ENCODE results near the gene TNFRSF1A. TPM values are rescaled to one million over a fixed set of nuclear protein-coding genes. Genes with fewer than 3 reads are reported as not detected.

TNFRSF1A gene
- total and polyA plus RNA-seq, 2 of the 13 experiments (the other 11 are each of a cell fraction or from before 2014, with no cell fraction given) = 41.5 to 61.2 TPM

DNA sequence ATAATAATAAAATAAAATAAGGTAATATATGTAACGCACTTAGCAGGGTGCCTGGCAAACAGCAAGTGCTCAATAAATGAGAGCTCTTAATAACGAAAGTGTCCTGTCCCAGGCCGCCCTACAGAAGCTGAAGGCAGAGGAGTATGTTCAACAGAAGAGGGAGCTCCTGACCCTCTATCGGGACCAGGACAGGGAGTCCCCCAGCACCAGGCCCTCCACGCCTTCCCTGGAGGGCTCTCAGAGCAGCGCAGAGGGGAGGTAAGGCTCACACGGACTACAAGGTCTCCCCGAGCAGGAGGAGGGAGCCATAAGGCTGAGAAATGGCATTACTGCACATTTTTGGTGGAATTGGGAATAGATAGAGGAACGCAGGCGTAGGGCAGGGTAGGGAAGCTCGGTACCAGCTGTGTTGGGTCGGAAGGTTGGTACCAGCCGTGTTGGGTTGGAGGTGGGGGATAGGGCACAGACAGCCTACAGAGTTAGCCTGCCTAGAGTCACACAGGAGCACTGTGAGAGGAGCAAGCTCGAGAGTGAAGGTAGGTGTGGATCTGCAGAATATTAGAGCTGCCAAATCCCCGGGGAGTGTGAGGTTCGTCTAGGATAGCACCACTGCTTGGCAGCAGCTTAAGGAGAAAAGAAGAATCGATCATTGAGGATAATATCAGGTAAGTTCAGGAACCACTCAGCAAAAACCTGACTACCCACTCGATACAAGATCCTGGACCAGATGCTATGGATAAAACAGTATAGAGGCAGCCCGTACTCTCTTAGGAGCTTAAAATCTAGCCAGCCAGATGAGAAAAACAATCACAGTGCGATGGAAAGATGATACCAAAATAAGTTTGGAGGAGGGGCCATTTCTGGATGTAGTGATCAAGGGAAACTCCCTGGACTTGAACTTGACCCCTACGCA lies 15.3 kb downstream of the TNFRSF1A start (continued):
- no peak for TF ChIP-seq CHD2 (IDR thresholded peaks at IDR 0.05; ENCODE audit: low read depth, low read length)
- TF ChIP-seq ZKSCAN8 (CRISPR knock-in tag; IDR thresholded peaks at IDR 0.05; ENCODE audit: borderline replicate concordance) = peak; percentile 42; the same call in 1 of the 2 replicates
- no peak for TF ChIP-seq CBX1 (IDR thresholded peaks at IDR 0.05; ENCODE audit: low read depth)
- TF ChIP-seq ZSCAN20 (CRISPR knock-in tag; IDR thresholded peaks at IDR 0.05; ENCODE audit: borderline replicate concordance) = no peak
- 0 out of 2 replicates have a peak, but pooled peaks have one; percentile 16 for TF ChIP-seq BORCS8-MEF2B (CRISPR knock-in tag; IDR thresholded peaks at IDR 0.05)
- TF ChIP-seq, protein P1, sequence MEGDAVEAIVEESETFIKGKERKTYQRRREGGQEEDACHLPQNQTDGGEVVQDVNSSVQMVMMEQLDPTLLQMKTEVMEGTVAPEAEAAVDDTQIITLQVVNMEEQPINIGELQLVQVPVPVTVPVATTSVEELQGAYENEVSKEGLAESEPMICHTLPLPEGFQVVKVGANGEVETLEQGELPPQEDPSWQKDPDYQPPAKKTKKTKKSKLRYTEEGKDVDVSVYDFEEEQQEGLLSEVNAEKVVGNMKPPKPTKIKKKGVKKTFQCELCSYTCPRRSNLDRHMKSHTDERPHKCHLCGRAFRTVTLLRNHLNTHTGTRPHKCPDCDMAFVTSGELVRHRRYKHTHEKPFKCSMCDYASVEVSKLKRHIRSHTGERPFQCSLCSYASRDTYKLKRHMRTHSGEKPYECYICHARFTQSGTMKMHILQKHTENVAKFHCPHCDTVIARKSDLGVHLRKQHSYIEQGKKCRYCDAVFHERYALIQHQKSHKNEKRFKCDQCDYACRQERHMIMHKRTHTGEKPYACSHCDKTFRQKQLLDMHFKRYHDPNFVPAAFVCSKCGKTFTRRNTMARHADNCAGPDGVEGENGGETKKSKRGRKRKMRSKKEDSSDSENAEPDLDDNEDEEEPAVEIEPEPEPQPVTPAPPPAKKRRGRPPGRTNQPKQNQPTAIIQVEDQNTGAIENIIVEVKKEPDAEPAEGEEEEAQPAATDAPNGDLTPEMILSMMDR (CRISPR knock-in tag; IDR thresholded peaks at IDR 0.05) = peak; percentile 71
- no peak for TF ChIP-seq SMARCE1 (IDR thresholded peaks at IDR 0.05; ENCODE audit: borderline replicate concordance)
- TF ChIP-seq RAD21 (CRISPR knock-in tag; IDR thresholded peaks at IDR 0.05) = peak; percentile 80
- TF ChIP-seq NONO (IDR thresholded peaks at IDR 0.05) = no peak
- peak; percentile 33; the same call in 1 of the 2 replicates for TF ChIP-seq NONO (CRISPR knock-in tag; conservative IDR thresholded peaks at IDR 0.05)
